ENCODE data around the gene ACKR3. TPM values are rescaled to one million over a fixed set of nuclear protein-coding genes. Genes with fewer than 3 reads are reported as not detected.

Gene ACKR3
- polyA plus RNA-seq, 2 of the 4 experiments (the other 2 are of a cell fraction): 21.3 to 33.2 TPM

DNA sequence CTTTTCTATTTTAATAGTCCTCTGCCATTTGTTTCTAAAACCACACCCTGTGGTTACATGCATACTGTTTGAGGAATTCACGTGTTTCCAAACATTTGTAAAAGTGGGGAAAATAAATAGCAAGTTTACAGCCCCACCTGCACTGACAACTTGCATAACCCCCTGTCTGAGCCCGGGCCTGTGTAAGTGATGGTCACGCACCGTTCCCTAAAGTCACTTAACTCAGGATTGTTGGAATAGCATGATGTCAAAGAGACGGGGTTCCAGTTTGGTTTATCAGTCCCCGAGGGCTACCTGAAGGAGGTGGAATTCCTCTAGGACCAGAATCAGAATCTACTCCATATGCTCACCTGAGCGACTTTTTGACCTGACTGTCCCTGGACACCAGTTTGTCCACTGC, 30.5 kb downstream of the ACKR3 start:
- TF ChIP-seq, protein P1, sequence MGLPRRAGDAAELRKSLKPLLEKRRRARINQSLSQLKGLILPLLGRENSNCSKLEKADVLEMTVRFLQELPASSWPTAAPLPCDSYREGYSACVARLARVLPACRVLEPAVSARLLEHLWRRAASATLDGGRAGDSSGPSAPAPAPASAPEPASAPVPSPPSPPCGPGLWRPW (IDR thresholded peaks at IDR 0.05): no peak
- TF ChIP-seq KDM1A (IDR thresholded peaks at IDR 0.05; ENCODE audit: low read depth) (no peak), HOXA7 (CRISPR knock-in tag; IDR thresholded peaks at IDR 0.05) (no peak)
- DNase-seq (ENCODE audit: low read depth in 1 of 2, low spot score in 1 of 2): no peak
- Histone ChIP-seq H3K27ac (no peak overlapping the region), H3K4me2 (no peak overlapping the region), H3K4me1 (no peaks in the 10 kb centered on the region), H3K4me3 (no peak overlapping the region), H3K9me3 (no peaks in the 10 kb centered on the region; the same call in 2 of the 3 replicates)
- no peak for FAIRE-seq
- ChIA-PET POLR2A (no interaction called here), CTCF (interaction anchor here (1.4 kb wide), 1 partner anchor 31 kb away, joined by 3 read pairs; the partner anchor contains the start of gene ACKR3)
- WGBS (ENCODE audit: missing lambda C conversion rate): 44% methylated on average over 7 of the region's 7 CpGs
- no peak for ATAC-seq

DNA sequence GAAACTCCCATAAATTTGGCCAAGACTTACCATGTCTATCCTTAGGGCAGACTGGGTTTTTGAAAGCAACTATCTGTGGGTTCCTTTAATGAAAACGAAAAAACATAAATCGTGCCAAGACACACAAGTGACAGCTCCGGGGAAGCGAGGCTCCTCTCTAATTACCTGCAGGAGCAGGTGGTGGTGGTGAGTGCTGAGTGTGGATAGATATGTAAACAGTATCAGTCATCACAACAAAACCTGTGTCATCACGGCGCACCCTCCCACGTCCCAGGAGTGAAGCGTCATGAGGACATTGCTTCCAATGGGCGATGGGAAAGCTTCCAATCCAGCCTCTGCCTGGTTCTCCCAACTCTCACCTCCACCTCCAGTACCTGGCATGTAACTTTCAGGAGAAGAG, 31.3 kb downstream of the ACKR3 start:
- DNase-seq (ENCODE audit: low read depth in 1 of 2, low spot score in 1 of 2): no peak
- FAIRE-seq: no peak
- Histone ChIP-seq H3K4me3 (no peak overlapping the region), H3K27ac (no peak overlapping the region), H3K4me2 (no peak overlapping the region), H3K4me1 (no peaks in the 10 kb centered on the region), H3K9me3 (no peaks in the 10 kb centered on the region)
- POLR2A ChIA-PET: no interaction called here
- CTCF ChIA-PET: interaction anchor here (1.4 kb wide), 1 partner anchor 31 kb away, joined by 3 read pairs; the partner anchor contains the start of gene ACKR3
- WGBS (ENCODE audit: missing lambda C conversion rate): 53% methylated on average over 9 of the region's 9 CpGs
- TF ChIP-seq ZFP36 (IDR thresholded peaks at IDR 0.05; ENCODE audit: borderline replicate concordance, partially characterized antibody): no peak
- TF ChIP-seq TFCP2L1 (CRISPR knock-in tag; IDR thresholded peaks at IDR 0.05): no peak
- TF ChIP-seq, protein P2, sequence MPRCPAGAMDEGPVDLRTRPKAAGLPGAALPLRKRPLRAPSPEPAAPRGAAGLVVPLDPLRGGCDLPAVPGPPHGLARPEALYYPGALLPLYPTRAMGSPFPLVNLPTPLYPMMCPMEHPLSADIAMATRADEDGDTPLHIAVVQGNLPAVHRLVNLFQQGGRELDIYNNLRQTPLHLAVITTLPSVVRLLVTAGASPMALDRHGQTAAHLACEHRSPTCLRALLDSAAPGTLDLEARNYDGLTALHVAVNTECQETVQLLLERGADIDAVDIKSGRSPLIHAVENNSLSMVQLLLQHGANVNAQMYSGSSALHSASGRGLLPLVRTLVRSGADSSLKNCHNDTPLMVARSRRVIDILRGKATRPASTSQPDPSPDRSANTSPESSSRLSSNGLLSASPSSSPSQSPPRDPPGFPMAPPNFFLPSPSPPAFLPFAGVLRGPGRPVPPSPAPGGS (IDR thresholded peaks at IDR 0.05): no peak
- no peak for TF ChIP-seq MYC (IDR thresholded peaks at IDR 0.05; ENCODE audit: borderline replicate concordance, low read length)
- TF ChIP-seq FOSL2 (IDR thresholded peaks at IDR 0.05): no peak
- no peak for TF ChIP-seq FOSL2 (CRISPR knock-in tag; IDR thresholded peaks at IDR 0.05)
- TF ChIP-seq HOXB13 (CRISPR knock-in tag; IDR thresholded peaks at IDR 0.05; ENCODE audit: low read depth): no peak
- ATAC-seq: no peak

DNA sequence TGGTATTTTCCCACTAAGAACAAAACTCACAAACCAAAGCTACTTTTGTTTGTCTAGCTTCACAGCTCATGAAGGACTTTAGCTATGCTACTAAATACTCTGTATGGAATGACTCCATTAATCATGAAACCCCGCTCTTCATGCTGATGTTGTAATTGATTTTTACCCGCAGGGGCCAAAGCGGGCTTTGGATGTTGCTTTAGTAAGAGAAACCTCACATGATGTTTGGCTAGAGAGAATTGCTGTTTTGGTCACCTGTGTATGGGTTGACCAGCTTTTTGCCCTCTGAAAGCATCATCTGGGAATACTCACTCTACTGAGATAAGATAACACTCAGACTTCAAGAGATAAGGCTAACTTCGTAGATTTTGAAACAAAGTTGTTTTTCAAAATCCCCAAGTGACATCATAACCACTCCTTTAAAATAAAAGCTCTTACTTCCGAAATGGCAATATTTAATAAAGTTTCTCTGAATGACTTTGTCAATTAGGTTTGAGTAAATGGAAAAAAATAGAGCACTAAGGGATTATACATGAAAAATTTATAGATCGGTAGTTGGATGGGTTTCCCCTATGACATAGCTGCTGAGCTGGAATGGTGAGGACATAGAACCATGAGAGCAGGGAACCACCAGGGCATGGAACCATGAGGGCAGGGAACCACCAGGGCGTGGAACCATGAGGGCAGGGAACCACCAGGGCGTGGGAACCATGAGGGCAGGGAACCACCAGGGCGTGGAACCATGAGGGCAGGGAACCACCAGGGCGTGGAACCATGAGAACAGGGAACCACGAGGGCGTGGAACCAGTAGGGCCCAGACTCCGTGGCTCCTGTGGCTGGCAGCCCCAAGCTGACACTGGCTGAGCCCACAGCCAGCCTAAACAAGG, 31.9 kb downstream of the ACKR3 start:
- ChIA-PET CTCF (interaction anchor here (1.4 kb wide), 1 partner anchor 32 kb away, joined by 3 read pairs; the partner anchor contains the start of gene ACKR3), POLR2A (no interaction called here)
- ATAC-seq (no peak), DNase-seq (ENCODE audit: low read depth in 1 of 2, low spot score in 1 of 2) (no peak), FAIRE-seq (no peak)
- no peak for TF ChIP-seq TFCP2L1 (CRISPR knock-in tag; IDR thresholded peaks at IDR 0.05)
- TF ChIP-seq FOSL2 (IDR thresholded peaks at IDR 0.05): no peak
- no peak for TF ChIP-seq FOSL2 (CRISPR knock-in tag; IDR thresholded peaks at IDR 0.05)
- TF ChIP-seq EHF (CRISPR knock-in tag; IDR thresholded peaks at IDR 0.05): no peak
- TF ChIP-seq, protein P3, sequence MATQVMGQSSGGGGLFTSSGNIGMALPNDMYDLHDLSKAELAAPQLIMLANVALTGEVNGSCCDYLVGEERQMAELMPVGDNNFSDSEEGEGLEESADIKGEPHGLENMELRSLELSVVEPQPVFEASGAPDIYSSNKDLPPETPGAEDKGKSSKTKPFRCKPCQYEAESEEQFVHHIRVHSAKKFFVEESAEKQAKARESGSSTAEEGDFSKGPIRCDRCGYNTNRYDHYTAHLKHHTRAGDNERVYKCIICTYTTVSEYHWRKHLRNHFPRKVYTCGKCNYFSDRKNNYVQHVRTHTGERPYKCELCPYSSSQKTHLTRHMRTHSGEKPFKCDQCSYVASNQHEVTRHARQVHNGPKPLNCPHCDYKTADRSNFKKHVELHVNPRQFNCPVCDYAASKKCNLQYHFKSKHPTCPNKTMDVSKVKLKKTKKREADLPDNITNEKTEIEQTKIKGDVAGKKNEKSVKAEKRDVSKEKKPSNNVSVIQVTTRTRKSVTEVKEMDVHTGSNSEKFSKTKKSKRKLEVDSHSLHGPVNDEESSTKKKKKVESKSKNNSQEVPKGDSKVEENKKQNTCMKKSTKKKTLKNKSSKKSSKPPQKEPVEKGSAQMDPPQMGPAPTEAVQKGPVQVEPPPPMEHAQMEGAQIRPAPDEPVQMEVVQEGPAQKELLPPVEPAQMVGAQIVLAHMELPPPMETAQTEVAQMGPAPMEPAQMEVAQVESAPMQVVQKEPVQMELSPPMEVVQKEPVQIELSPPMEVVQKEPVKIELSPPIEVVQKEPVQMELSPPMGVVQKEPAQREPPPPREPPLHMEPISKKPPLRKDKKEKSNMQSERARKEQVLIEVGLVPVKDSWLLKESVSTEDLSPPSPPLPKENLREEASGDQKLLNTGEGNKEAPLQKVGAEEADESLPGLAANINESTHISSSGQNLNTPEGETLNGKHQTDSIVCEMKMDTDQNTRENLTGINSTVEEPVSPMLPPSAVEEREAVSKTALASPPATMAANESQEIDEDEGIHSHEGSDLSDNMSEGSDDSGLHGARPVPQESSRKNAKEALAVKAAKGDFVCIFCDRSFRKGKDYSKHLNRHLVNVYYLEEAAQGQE (IDR thresholded peaks at IDR 0.05): no peak
- TF ChIP-seq POLR2A (IDR thresholded peaks at IDR 0.05; ENCODE audit: low read length): no peak
- TF ChIP-seq HOXB13 (CRISPR knock-in tag; IDR thresholded peaks at IDR 0.05; ENCODE audit: low read depth): no peak
- no peak for TF ChIP-seq RAD21 (conservative IDR thresholded peaks at IDR 0.05 in 1 of 2, IDR thresholded peaks at IDR 0.05 in 1 of 2)
- TF ChIP-seq, protein P1 (IDR thresholded peaks at IDR 0.05): no peak
- TF ChIP-seq JUN (IDR thresholded peaks at IDR 0.05): no peak
- no peak for TF ChIP-seq MYC (IDR thresholded peaks at IDR 0.05; ENCODE audit: borderline replicate concordance, low read length)
- no peak for TF ChIP-seq HEYL (CRISPR knock-in tag; IDR thresholded peaks at IDR 0.05)
- no peak overlapping the region for H3K4me3 ChIP-seq
- H3K9me3 ChIP-seq: no peaks in the 10 kb centered on the region
- H3K4me2 ChIP-seq: no peak overlapping the region
- H3K27ac ChIP-seq: no peak overlapping the region
- 34% methylated on average over 11 of the region's 13 CpGs for WGBS (ENCODE audit: missing lambda C conversion rate)
- no peaks in the 10 kb centered on the region for H3K4me1 ChIP-seq
